ENCODE results near the gene ACP3. TPM values are rescaled to one million over a fixed set of nuclear protein-coding genes. Genes with fewer than 3 reads are reported as not detected.

Gene ACP3
- total and polyA plus RNA-seq, 8 donors = 1.9 to 6.3 (median 3.3) TPM

GRCh38 chr3:132346841-132347736 lies 29.9 kb downstream of the ACP3 start:
- 56 to 61% methylated on average over 5 of the region's 5 CpGs for WGBS, 2 donors
- Histone ChIP-seq H3K4me3 (no peak overlapping the region), H3K4me1 (peaks cover 0 to 16% (median 0%) of the 10 kb centered on the region in 3 donors), H3K27me3 (no peaks in the 10 kb centered on the region), H3K27ac (peak overlapping the region in 2 of 4 donors; percentile 52 to 54), H3K9me3 (no peaks in the 10 kb centered on the region), H3K36me3 (no peaks in the 10 kb centered on the region)
- TF ChIP-seq, protein P1, sequence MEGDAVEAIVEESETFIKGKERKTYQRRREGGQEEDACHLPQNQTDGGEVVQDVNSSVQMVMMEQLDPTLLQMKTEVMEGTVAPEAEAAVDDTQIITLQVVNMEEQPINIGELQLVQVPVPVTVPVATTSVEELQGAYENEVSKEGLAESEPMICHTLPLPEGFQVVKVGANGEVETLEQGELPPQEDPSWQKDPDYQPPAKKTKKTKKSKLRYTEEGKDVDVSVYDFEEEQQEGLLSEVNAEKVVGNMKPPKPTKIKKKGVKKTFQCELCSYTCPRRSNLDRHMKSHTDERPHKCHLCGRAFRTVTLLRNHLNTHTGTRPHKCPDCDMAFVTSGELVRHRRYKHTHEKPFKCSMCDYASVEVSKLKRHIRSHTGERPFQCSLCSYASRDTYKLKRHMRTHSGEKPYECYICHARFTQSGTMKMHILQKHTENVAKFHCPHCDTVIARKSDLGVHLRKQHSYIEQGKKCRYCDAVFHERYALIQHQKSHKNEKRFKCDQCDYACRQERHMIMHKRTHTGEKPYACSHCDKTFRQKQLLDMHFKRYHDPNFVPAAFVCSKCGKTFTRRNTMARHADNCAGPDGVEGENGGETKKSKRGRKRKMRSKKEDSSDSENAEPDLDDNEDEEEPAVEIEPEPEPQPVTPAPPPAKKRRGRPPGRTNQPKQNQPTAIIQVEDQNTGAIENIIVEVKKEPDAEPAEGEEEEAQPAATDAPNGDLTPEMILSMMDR (IDR thresholded peaks at IDR 0.05) = no peak
- peak in 3 of 6 donors; percentile 6 to 47 (median 21) for DNase-seq
- intact Hi-C loops (cut with DNase I) = no loop called here
- no peak for FAIRE-seq
- peak in 3 of 4 donors; percentile 62 to 86 (median 63) for ATAC-seq

GRCh38 chr3:132347811-132348210 lies 30.6 kb downstream of the ACP3 start:
- Histone ChIP-seq H3K36me3 (no peaks in the 10 kb centered on the region), H3K4me1 (peaks cover 0 to 11% (median 0%) of the 10 kb centered on the region in 3 donors), H3K4me3 (no peak overlapping the region), H3K27me3 (no peaks in the 10 kb centered on the region), H3K9me3 (no peaks in the 10 kb centered on the region), H3K27ac (no peak overlapping the region)
- ATAC-seq = no peak
- no peak for FAIRE-seq
- WGBS, 2 donors = 37 to 83% methylated on average over 1 of the region's 1 CpG
- TF ChIP-seq, protein P1 (IDR thresholded peaks at IDR 0.05) = no peak
- intact Hi-C loops (cut with DNase I) = no loop called here
- no peak for DNase-seq

DNA sequence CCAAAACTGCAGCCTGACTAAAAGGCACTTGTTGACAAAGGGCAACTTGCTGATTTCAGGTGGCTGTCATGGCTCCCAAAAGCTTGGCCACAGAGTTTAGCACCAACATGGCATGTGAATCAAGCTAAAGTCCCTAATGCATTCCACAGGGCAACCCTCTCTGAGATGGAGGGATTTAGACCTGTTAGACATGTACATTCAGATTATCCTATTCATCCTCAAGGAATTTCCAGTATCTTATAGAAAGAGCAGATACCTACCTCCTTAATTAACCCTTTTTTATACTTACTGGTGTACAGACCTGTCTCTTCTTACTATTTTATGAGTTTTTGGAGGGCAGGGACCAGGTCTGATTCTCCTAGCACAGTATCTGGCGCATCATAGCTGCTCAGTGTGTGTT lies 31.3 kb downstream of the ACP3 start:
- no peaks in the 10 kb centered on the region for H3K9me3 ChIP-seq
- no peaks in the 10 kb centered on the region for H3K27me3 ChIP-seq
- no peak for ATAC-seq
- no peak overlapping the region for H3K27ac ChIP-seq
- TF ChIP-seq, protein P1 (IDR thresholded peaks at IDR 0.05) = no peak
- intact Hi-C loops (cut with DNase I) = no loop called here
- no peak for DNase-seq
- WGBS, 2 donors = 90% methylated on average over 1 of the region's 1 CpG
- no peak for FAIRE-seq
- H3K4me1 ChIP-seq = peaks cover 0 to 10% (median 0%) of the 10 kb centered on the region in 3 donors
- no peak overlapping the region for H3K4me3 ChIP-seq
- no peaks in the 10 kb centered on the region for H3K36me3 ChIP-seq

DNA sequence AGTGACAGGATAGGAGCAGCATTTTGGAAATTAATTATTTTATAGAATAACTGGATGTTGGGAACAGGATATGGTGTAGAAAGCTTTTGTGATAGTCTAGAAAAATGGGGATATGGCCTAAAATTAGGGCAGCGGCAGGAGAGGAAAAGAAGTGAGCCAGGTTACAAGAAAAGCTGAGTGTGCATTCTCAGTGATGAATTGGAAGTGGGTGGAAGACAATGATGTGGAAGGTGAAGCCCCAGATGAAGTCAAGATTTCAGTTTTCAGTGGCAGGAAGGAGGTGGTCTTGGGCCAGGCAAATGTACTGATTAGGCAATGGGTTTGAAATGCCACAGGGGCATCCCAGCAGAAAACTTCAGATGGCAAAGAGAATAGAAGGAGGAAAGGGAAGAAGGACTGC lies 33.6 kb downstream of the ACP3 start:
- no peak overlapping the region for H3K27ac ChIP-seq
- no peak overlapping the region for H3K4me3 ChIP-seq
- H3K9me3 ChIP-seq = no peaks in the 10 kb centered on the region
- 42 to 91% methylated on average over 1 of the region's 1 CpG for WGBS, 2 donors
- intact Hi-C loops (cut with DNase I) = no loop called here
- DNase-seq (no peak), ATAC-seq (no peak), FAIRE-seq (no peak)
- no peaks in the 10 kb centered on the region for H3K36me3 ChIP-seq
- TF ChIP-seq, protein P1 (IDR thresholded peaks at IDR 0.05) = no peak
- no peaks in the 10 kb centered on the region for H3K27me3 ChIP-seq
- H3K4me1 ChIP-seq = peaks cover 0 to 10% (median 0%) of the 10 kb centered on the region in 3 donors
